Activated naive CD8-positive, alpha-beta T cell treated with anti-CD3 and anti-CD28 coated beads, Interleukin-2, amount 10 ng/mL, durations not matched to agents 7 days and 5 days (primary cell): ENCODE results near the gene MMP21. TPM values are rescaled to one million over a fixed set of nuclear protein-coding genes. Genes with fewer than 3 reads are reported as not detected.
A peak's percentile ranks its signal among the peaks of the same experiment; 100 is the strongest.

Source experiments
- ATAC-seq: fragments of 150-1000 bp; cut with Tn5 transposase; one replicate; pipeline ENCODE4 v1.10.0; 2021; ENCODE audit warnings: low read depth, moderate library complexity
- POLR2A ChIA-PET: fragments of 350-600 bp; sonication (Branson Sonifier 250); formaldehyde crosslinking; loops from one replicate; lab custom pipeline; 2021; ENCODE audit warnings: antibody characterized with exemption; lab: Charles Lee
- DNase-seq: peaks from one replicate; pipeline ENCODE4 v3.0.0; 2021
- H3K27ac Mint-ChIP-seq: one replicate; pipeline ENCODE4 v1.8.0; 2022; ENCODE audit warnings: mild to moderate bottlenecking, mixed read lengths
- H3K27me3 Mint-ChIP-seq: one replicate; pipeline ENCODE4 v1.8.0; 2022; ENCODE audit warnings: mild to moderate bottlenecking, moderate library complexity, mixed read lengths
- H3K36me3 Mint-ChIP-seq: one replicate; pipeline ENCODE4 v1.8.0; 2021; ENCODE audit warnings: mild to moderate bottlenecking, mixed read lengths
- H3K4me1 Mint-ChIP-seq: one replicate; pipeline ENCODE4 v1.8.0; 2021; ENCODE audit warnings: mixed read lengths
- H3K4me3 Mint-ChIP-seq: one replicate; pipeline ENCODE4 v1.8.0; 2022; ENCODE audit warnings: mild to moderate bottlenecking, moderate library complexity, mixed read lengths
- H3K9me3 Mint-ChIP-seq: one replicate; pipeline ENCODE4 v1.8.0; 2021; ENCODE audit warnings: mixed read lengths
- microRNA-seq: library from miRNA; unstranded; fragments of <30 nt; microRNA quantifications from one replicate; pipeline ENCODE4 v1.2.0, GENCODE V29; 2022
- total RNA-seq, 2 experiments: library from RNA; stranded (reverse); gene quantifications; one replicate each; pipeline ENCODE4 v1.2.3, GENCODE V29; 2021

Gene MMP21
- total RNA-seq, 2 experiments from 2014 or later, result 0.20 to 0.25 TPM

- no peak overlapping the region for H3K4me3 Mint-ChIP-seq
- DNase-seq (no peak), ATAC-seq (no peak)
- H3K27ac Mint-ChIP-seq, result no peak overlapping the region
- H3K9me3 Mint-ChIP-seq, result no peaks in the 10 kb centered on the region
- peaks cover 45% of the 10 kb centered on the region for H3K36me3 Mint-ChIP-seq
- no peaks in the 10 kb centered on the region for H3K27me3 Mint-ChIP-seq
- H3K4me1 Mint-ChIP-seq, result peaks cover 7% of the 10 kb centered on the region
- POLR2A ChIA-PET, result interaction anchor here (1.1 kb wide), 1 partner anchor 15 kb away, joined by 3 read pairs; the partner anchor contains the start of gene EDRF1
These were observed 41.5 kb downstream of the MMP21 start for GRCh38 chr10:125734148-125734547.

- H3K4me1 Mint-ChIP-seq, result peaks cover 11% of the 10 kb centered on the region
- no peaks in the 10 kb centered on the region for H3K27me3 Mint-ChIP-seq
- H3K4me3 Mint-ChIP-seq, result no peak overlapping the region
- no peak overlapping the region for H3K27ac Mint-ChIP-seq
- DNase-seq (no peak), ATAC-seq (no peak)
- POLR2A ChIA-PET, result no interaction called here
- peaks cover 38% of the 10 kb centered on the region for H3K36me3 Mint-ChIP-seq
- H3K9me3 Mint-ChIP-seq, result no peaks in the 10 kb centered on the region
These were observed 48.2 kb downstream of the MMP21 start for GRCh38 chr10:125727436-125727835.

- Mint-ChIP-seq H3K9me3 (no peaks in the 10 kb centered on the region), H3K27ac (no peak overlapping the region), H3K36me3 (peaks cover 33% of the 10 kb centered on the region), H3K4me1 (peaks cover 8% of the 10 kb centered on the region), H3K27me3 (no peaks in the 10 kb centered on the region), H3K4me3 (no peak overlapping the region)
- ATAC-seq (no peak), DNase-seq (no peak)
- POLR2A ChIA-PET, result no interaction called here
These were observed 48.7 kb downstream of the MMP21 start for GRCh38 chr10:125726914-125727313.

GRCh38 chr10:125722811-125723210 is 52.8 kb downstream of the MMP21 start:
- DNase-seq, result no peak
- no peaks in the 10 kb centered on the region for H3K27me3 Mint-ChIP-seq
- no peaks in the 10 kb centered on the region for H3K9me3 Mint-ChIP-seq
- ATAC-seq, result no peak
- POLR2A ChIA-PET, result no interaction called here
- H3K36me3 Mint-ChIP-seq, result peaks cover 22% of the 10 kb centered on the region
- H3K4me3 Mint-ChIP-seq, result no peak overlapping the region
- H3K27ac Mint-ChIP-seq, result no peak overlapping the region
- peaks cover 23% of the 10 kb centered on the region for H3K4me1 Mint-ChIP-seq

GRCh38 chr10:125721035-125721434 is 54.6 kb downstream of the MMP21 start:
- ATAC-seq (no peak), DNase-seq (no peak)
- Mint-ChIP-seq H3K9me3 (no peaks in the 10 kb centered on the region), H3K4me1 (peaks cover 23% of the 10 kb centered on the region), H3K27me3 (no peaks in the 10 kb centered on the region), H3K36me3 (peaks cover 21% of the 10 kb centered on the region), H3K27ac (peak overlapping the region; percentile 64), H3K4me3 (peak overlapping the region; percentile 98)
- POLR2A ChIA-PET, result no interaction called here

GRCh38 chr10:125720002-125720382 is 55.6 kb downstream of the MMP21 start:
- no peak for DNase-seq
- Mint-ChIP-seq H3K9me3 (peaks cover 1% of the 10 kb centered on the region), H3K4me1 (peaks cover 23% of the 10 kb centered on the region), H3K27ac (peak overlapping the region; percentile 99), H3K4me3 (peak overlapping the region; percentile 98), H3K36me3 (peaks cover 17% of the 10 kb centered on the region), H3K27me3 (no peaks in the 10 kb centered on the region)
- POLR2A ChIA-PET, result interaction anchor here (1.0 to 2.9 kb wide), 4 partner anchors 9 to 103 kb away, joined by 3 to 20 read pairs (median 4); partner anchors contain the start of genes BCCIP and UROS
- no peak for ATAC-seq

- peak; percentile 98 for DNase-seq
- Mint-ChIP-seq H3K27ac (peak within 1 kb of the TSS; percentile 99), H3K4me1 (peaks cover 23% of the 10 kb centered on the region), H3K4me3 (peak within 1 kb of the TSS; percentile 98), H3K27me3 (no peaks in the 10 kb centered on the region), H3K36me3 (peaks cover 15% of the 10 kb centered on the region), H3K9me3 (peaks cover 1% of the 10 kb centered on the region)
- peak; percentile 96 for ATAC-seq
- POLR2A ChIA-PET, result interaction anchor here (0.6 to 2.9 kb wide), 9 partner anchors 10 to 1259 kb away, joined by 3 to 20 read pairs (median 3); partner anchors contain the start of genes BCCIP and UROS
These were observed 56.2 kb downstream of the MMP21 start, which contains the start of gene EDRF1 for GRCh38 chr10:125719173-125720001. EDRF1 (plus strand) TSS chr10:125719709; CDS start chr10:125719808, 99 bp downstream.

Small RNAs within 50 kb of the gene (microRNA-seq; reads per million reads assigned to microRNA genes)
- 4.2 reads per million for gene MIR4484

Other genes starting within 250 kb of the MMP21 start
- gene TEX36, start 92.7 kb downstream of the MMP21 start, total RNA-seq, result not detected
- 10 to 100 TPM; 43.9 to 45.8 TPM for gene EDRF1, start 56.1 kb downstream of the MMP21 start, total RNA-seq
- gene UROS, start 47.4 kb upstream of the MMP21 start, total RNA-seq, result 10 to 100 TPM; 45.4 to 45.9 TPM
- 10 to 100 TPM; 44.3 to 44.9 TPM for gene BCCIP, start 47.7 kb upstream of the MMP21 start, total RNA-seq
- gene DHX32, start 105.5 kb upstream of the MMP21 start, total RNA-seq, result 10 to 100 TPM; 19.1 to 21.1 TPM
- gene FANK1, start 120.7 kb upstream of the MMP21 start, total RNA-seq, result under 1 TPM; 0.69 to 0.96 TPM